Calu3 (cell line): Measurements from ENCODE around the gene FBLL1. TPM values are rescaled to one million over a fixed set of nuclear protein-coding genes. Genes with fewer than 3 reads are reported as not detected.
A peak's percentile ranks its signal among the peaks of the same experiment; 100 is the strongest.

Source experiments
- BruUV-seq: library from RNA; stranded (reverse); fragments of 400-500 nt; replicated peaks from 2 replicates; lab custom pipeline; 2021; lab: Mats Ljungman, UMichigan
- CTCF ChIA-PET: fragments of 300-600 bp; sonication (Branson Sonifier 250); formaldehyde crosslinking; loops from one replicate; lab custom pipeline; 2022; ENCODE audit warnings: antibody characterized with exemption; lab: Charles Lee
- DNase-seq: peaks from one replicate; pipeline ENCODE4 v3.0.0; 2022
- H3K27ac Mint-ChIP-seq: one replicate; pipeline ENCODE4 v1.8.0; 2022; ENCODE audit warnings: mixed read lengths; ENCODE audit not compliant: unreplicated experiment
- H3K27me3 Mint-ChIP-seq: one replicate; pipeline ENCODE4 v1.8.0; 2022; ENCODE audit warnings: mixed read lengths; ENCODE audit not compliant: unreplicated experiment
- H3K36me3 Mint-ChIP-seq: one replicate; pipeline ENCODE4 v1.8.0; 2022; ENCODE audit warnings: mild to moderate bottlenecking, moderate library complexity, mixed read lengths; ENCODE audit not compliant: insufficient read depth, unreplicated experiment
- H3K4me1 Mint-ChIP-seq: one replicate; pipeline ENCODE4 v1.8.0; 2022; ENCODE audit warnings: mild to moderate bottlenecking, low read depth, mixed read lengths; ENCODE audit not compliant: unreplicated experiment
- H3K4me3 Mint-ChIP-seq: one replicate; pipeline ENCODE4 v1.8.0; 2022; ENCODE audit warnings: mild to moderate bottlenecking, low read depth, moderate library complexity, mixed read lengths; ENCODE audit not compliant: unreplicated experiment
- H3K9me3 Mint-ChIP-seq: one replicate; pipeline ENCODE4 v1.8.0; 2022; ENCODE audit warnings: low read depth, mixed read lengths; ENCODE audit not compliant: unreplicated experiment
- CTCF ChIP-seq: fragments of 200-600 bp; IDR thresholded peaks from one replicate; pipeline ENCODE4 v1.8.0; 2022; ENCODE audit warnings: antibody characterized with exemption; ENCODE audit not compliant: unreplicated experiment
- intact Hi-C: fragments of 100-400 bp; cut with micrococcal nuclease; formaldehyde crosslinking; loops from one replicate; pipeline ENCODE4 v1.10.0; 2022; ENCODE audit not compliant: unreplicated experiment
- total RNA-seq: library from RNA; stranded (reverse); gene quantifications from 2 replicates; pipeline ENCODE4 v1.2.3, GENCODE V29; 2022

Gene FBLL1
- total RNA-seq, 1 experiment from 2014 or later: 6.0 TPM

DNA sequence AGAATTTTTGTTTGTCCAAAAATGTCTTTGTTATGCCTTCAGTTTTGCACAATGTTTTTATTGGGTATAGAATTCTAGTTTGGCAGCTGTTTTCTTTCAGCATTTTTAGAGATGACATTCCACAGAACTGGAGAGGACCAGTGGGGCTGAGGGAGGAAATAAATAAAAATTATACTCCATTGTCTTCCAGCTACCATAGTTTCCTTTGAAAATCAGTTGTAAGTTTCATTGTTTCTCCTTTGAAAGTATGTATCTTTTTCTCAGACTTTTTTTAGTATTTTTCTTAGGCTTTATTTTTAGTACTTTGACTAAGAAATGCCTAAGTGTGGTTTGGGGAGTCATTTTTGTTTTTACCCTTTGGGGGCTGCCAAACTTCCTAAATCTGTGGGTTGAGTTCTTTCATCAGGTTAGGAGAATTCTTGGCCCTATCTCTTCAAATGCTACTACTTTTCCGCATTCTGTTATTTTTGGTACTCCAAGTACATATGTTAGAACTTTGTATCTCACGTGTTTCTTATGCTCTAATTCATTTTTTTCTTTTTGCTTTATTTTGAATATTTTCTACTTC is 15.2 kb upstream of the FBLL1 start:
- BruUV-seq: no TSS peak
- Mint-ChIP-seq H3K27ac (no peak overlapping the region), H3K9me3 (peaks cover 8% of the 10 kb centered on the region), H3K4me1 (no peaks in the 10 kb centered on the region), H3K27me3 (no peaks in the 10 kb centered on the region), H3K4me3 (no peak overlapping the region), H3K36me3 (peaks cover 87% of the 10 kb centered on the region)
- no peak for DNase-seq
- CTCF ChIA-PET: no interaction called here
- intact Hi-C loops: no loop called here
- no peak for TF ChIP-seq CTCF

GRCh38 chr5:168525856-168526255 is 3.2 kb upstream of the FBLL1 start:
- Mint-ChIP-seq H3K9me3 (no peaks in the 10 kb centered on the region), H3K36me3 (peaks cover 38% of the 10 kb centered on the region), H3K4me3 (no peak overlapping the region), H3K27me3 (peaks cover 12% of the 10 kb centered on the region), H3K4me1 (peaks cover 16% of the 10 kb centered on the region), H3K27ac (no peak overlapping the region)
- DNase-seq: no peak
- no peak for TF ChIP-seq CTCF
- no TSS peak for BruUV-seq
- CTCF ChIA-PET: no interaction called here
- intact Hi-C loops: no loop called here

- peaks cover 32% of the 10 kb centered on the region for H3K36me3 Mint-ChIP-seq
- H3K4me1 Mint-ChIP-seq: peaks cover 16% of the 10 kb centered on the region
- H3K27ac Mint-ChIP-seq: no peak overlapping the region
- no TSS peak for BruUV-seq
- H3K27me3 Mint-ChIP-seq: peaks cover 14% of the 10 kb centered on the region
- intact Hi-C loops: no loop called here
- CTCF ChIA-PET: interaction anchor here (0.6 kb wide), 1 partner anchor 215 kb away, joined by 8 read pairs; no protein-coding TSS in a partner anchor
- no peaks in the 10 kb centered on the region for H3K9me3 Mint-ChIP-seq
- DNase-seq: no peak
- no peak for TF ChIP-seq CTCF
- H3K4me3 Mint-ChIP-seq: no peak overlapping the region
These were observed 1.3 kb upstream of the FBLL1 start for GRCh38 chr5:168527756-168528295.

DNA sequence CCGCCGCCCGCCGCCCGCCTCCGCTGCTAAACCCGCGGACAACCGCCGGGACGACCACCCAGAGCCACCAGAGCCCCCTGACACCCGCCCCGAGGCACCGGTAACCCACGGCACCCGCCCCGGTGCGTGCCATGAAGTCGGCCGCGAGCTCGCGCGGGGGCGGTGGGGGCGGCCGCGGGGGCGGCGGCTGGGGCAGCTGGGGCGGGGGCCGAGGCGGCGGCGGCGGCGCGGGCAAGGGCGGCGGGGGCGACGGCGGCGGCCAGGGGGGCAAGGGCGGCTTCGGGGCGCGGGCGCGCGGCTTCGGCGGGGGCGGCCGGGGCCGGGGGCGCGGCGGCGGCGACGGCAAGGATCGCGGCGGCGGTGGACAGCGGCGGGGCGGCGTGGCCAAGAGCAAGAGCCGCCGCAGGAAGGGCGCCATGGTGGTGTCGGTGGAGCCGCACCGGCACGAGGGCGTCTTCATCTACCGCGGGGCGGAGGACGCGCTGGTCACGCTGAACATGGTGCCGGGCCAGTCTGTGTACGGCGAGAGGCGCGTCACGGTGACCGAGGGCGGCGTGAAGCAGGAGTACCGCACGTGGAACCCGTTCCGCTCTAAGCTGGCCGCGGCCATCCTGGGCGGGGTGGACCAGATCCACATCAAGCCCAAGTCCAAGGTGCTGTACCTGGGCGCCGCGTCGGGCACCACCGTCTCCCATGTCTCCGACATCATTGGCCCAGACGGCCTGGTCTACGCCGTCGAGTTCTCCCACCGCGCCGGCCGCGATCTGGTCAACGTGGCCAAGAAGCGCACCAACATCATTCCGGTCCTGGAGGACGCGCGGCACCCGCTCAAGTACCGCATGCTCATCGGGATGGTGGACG is 499 bp downstream of the FBLL1 start:
- TF ChIP-seq CTCF: no peak
- Mint-ChIP-seq H3K4me1 (peaks cover 16% of the 10 kb centered on the region), H3K27ac (peak overlapping the region; percentile 51), H3K36me3 (peaks cover 23% of the 10 kb centered on the region), H3K27me3 (peaks cover 14% of the 10 kb centered on the region), H3K9me3 (no peaks in the 10 kb centered on the region), H3K4me3 (peak overlapping the region; percentile 68)
- intact Hi-C loops: no loop called here
- BruUV-seq: no TSS peak
- DNase-seq: peak; percentile 36
- CTCF ChIA-PET: no interaction called here
